ENCODE data around the gene ATAT1.

ATAT1 gene

GRCh38 chr6:30691208-30691847, 64.7 kb downstream of the ATAT1 start:
- no peak for TF ChIP-seq JUND (IDR thresholded peaks at IDR 0.05; ENCODE audit: low read depth)
- in situ Hi-C loops (cut with HindIII; ENCODE audit: low pct_unique_long_range_greater_than_20kb, low sequenced_read_pairs): no loop called here
- peak in 1 of 2 experiments; percentile 46 for DNase-seq (ENCODE audit: low read depth in 1 of 2, low spot score in 1 of 2)
